Small intestine (tissue), 16 donors: ENCODE measurements around the gene TLNRD1. TPM values are rescaled to one million over a fixed set of nuclear protein-coding genes. Genes with fewer than 3 reads are reported as not detected.
"Not testable (repeated sequence)": the region's sequence is repeated elsewhere in the genome, so short reads cannot be mapped to it uniquely, and the experiment has no call there.

Experiments used
- DNase-seq, 2 donors: peaks; one replicate each; pipeline versions ENCODE4 v3.0.0 to v3.0.0-alpha.2; 2013
- FAIRE-seq: peaks from 2 replicates; lab custom pipeline; 2012; peaks lifted over from hg19 to GRCh38; lab: Jason Lieb, UNC
- H3K27ac ChIP-seq, 3 donors: one replicate each; pipeline ENCODE4 v1.5.1; 2013; ENCODE audit warnings: low read length in 2 of 3, mild to moderate bottlenecking in 2 of 3, control low read depth in 1 of 3, inconsistent platforms in 1 of 3, low read depth in 1 of 3, moderate library complexity in 1 of 3
- H3K27me3 ChIP-seq, 3 donors: one replicate each; pipeline ENCODE4 v1.6.1; 2013; ENCODE audit warnings: low read length in 3 of 3, inconsistent platforms in 1 of 3; ENCODE audit not compliant: control insufficient read depth in 3 of 3, insufficient read depth in 3 of 3
- H3K36me3 ChIP-seq, 3 donors: one replicate each; pipeline ENCODE4 v1.6.1; 2013; ENCODE audit warnings: low read length in 3 of 3, inconsistent platforms in 1 of 3, low read depth in 1 of 3, mild to moderate bottlenecking in 1 of 3, moderate library complexity in 1 of 3; ENCODE audit not compliant: control insufficient read depth in 3 of 3, insufficient read depth in 2 of 3
- H3K4me1 ChIP-seq, 3 donors: one replicate each; pipeline ENCODE4 v1.6.1; 2013; ENCODE audit warnings: low read length in 2 of 3, inconsistent platforms in 1 of 3, low read depth in 1 of 3, mild to moderate bottlenecking in 1 of 3, moderate library complexity in 1 of 3; ENCODE audit not compliant: control insufficient read depth in 3 of 3, insufficient read depth in 2 of 3
- H3K4me3 ChIP-seq, 3 donors: one replicate each; pipeline ENCODE4 v1.5.1; 2013; ENCODE audit warnings: low read length in 3 of 3, control low read depth in 1 of 3, inconsistent platforms in 1 of 3, low read depth in 1 of 3, mild to moderate bottlenecking in 1 of 3, moderate library complexity in 1 of 3
- H3K9me3 ChIP-seq, 2 donors: one replicate each; pipeline ENCODE4 v1.6.1; 2013; ENCODE audit warnings: low read depth in 1 of 2, low read length in 1 of 2; ENCODE audit not compliant: control insufficient read depth in 2 of 2, insufficient read depth in 1 of 2
- WGBS, 3 donors: extraction: QIAGEN DNeasy Blood & Tissue Kit; methylation state at CpG; one replicate each; pipeline ENCODE4 v1.1.7; 2013; 5-methylcytosine and 5-hydroxymethylcytosine counted together
- long read RNA-seq, 10 donors: transcript quantifications; one replicate each; lab custom pipeline, GENCODE V29; 2026
- polyA plus RNA-seq, 4 donors: library from polyadenylated mRNA; stranded (reverse) in 3 of 4; unstranded in 1 of 4; fragments of 200-250 nt in 3 of 4; fragments of 120-200 nt in 1 of 4; gene quantifications; one replicate each; pipeline versions ENCODE4 v1.2.1 to v1.2.3, GENCODE V29; 2013
- donor health status: healthy with polysubstance abuse.
- donor health status: control.
- donor health status: control.
- donor health status: Bipolar disorder and iron deficiency.
- donor health status: healthy.

Gene TLNRD1
- polyA plus RNA-seq, result 10 to 100 TPM in 1 of 4 donors, 1 to 10 TPM in 3; 4.9 to 11.9 (median 6.9) TPM
- long read RNA-seq, donor 1, result 0 reads
- long read RNA-seq, donor 2, full-length matches to known transcripts, result 4 of 4 reads
- long read RNA-seq, donor 2, partial matches to known transcripts, result 0 of 4 reads
- long read RNA-seq, donor 2, other reads (novel, unspliced or antisense), result 0 of 4 reads
- long read RNA-seq, donor 3, full-length matches to known transcripts, result 16 of 16 reads
- long read RNA-seq, donor 3, partial matches to known transcripts, result 0 of 16 reads
- long read RNA-seq, donor 3, other reads (novel, unspliced or antisense), result 0 of 16 reads
- long read RNA-seq, donor 4, full-length matches to known transcripts, result 1 of 1 reads
- long read RNA-seq, donor 4, partial matches to known transcripts, result 0 of 1 reads
- long read RNA-seq, donor 4, other reads (novel, unspliced or antisense), result 0 of 1 reads
- long read RNA-seq, donor 5, full-length matches to known transcripts, result 10 of 10 reads
- long read RNA-seq, donor 5, partial matches to known transcripts, result 0 of 10 reads
- long read RNA-seq, donor 5, other reads (novel, unspliced or antisense), result 0 of 10 reads
- long read RNA-seq, donor 6, full-length matches to known transcripts, result 6 of 6 reads
- long read RNA-seq, donor 6, partial matches to known transcripts, result 0 of 6 reads
- long read RNA-seq, donor 6, other reads (novel, unspliced or antisense), result 0 of 6 reads
- long read RNA-seq, donor 7, full-length matches to known transcripts, result 70 of 70 reads
- long read RNA-seq, donor 7, partial matches to known transcripts, result 0 of 70 reads
- long read RNA-seq, donor 7, other reads (novel, unspliced or antisense), result 0 of 70 reads
- long read RNA-seq, donor 8, full-length matches to known transcripts, result 7 of 7 reads
- long read RNA-seq, donor 8, partial matches to known transcripts, result 0 of 7 reads
- long read RNA-seq, donor 8, other reads (novel, unspliced or antisense), result 0 of 7 reads
- long read RNA-seq, donor 9, full-length matches to known transcripts, result 4 of 4 reads
- long read RNA-seq, donor 9, partial matches to known transcripts, result 0 of 4 reads
- long read RNA-seq, donor 9, other reads (novel, unspliced or antisense), result 0 of 4 reads
- long read RNA-seq, donor 10, full-length matches to known transcripts, result 24 of 24 reads
- long read RNA-seq, donor 10, partial matches to known transcripts, result 0 of 24 reads
- long read RNA-seq, donor 10, other reads (novel, unspliced or antisense), result 0 of 24 reads

DNA sequence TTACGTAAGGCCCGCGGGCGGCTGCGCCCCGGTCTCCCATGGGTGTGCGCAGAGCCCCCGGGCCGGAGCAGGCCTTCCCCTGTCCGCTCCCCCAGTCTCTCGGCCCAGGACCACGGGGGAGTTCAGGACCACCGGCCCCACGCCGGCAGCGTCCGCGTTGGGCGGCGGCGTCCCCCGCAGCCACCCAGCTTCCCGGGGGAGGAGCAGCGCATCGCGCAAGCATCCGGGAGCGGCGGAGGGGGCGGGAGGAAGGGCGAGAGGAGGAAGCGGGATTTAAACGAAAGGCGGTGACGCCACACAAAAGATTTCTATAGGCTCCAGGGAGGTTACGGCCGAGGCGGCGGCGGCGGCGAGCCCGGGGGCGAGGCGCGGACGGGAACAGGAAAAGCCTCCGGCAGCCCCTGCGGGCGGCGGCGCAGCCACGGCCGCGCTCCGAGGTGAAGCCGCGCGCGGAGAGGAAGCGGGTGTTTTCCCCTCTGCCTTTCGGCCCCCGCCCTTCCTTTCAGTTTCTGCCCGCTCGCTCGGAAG is at the start of gene TLNRD1:
TSS of gene TLNRD1 (plus strand) at position 300 of the 528 bp plus-strand sequence. CDS start 1,349 bp downstream, outside the sequence.
- Histone ChIP-seq H3K4me3 (peak within 1 kb of the TSS; percentile 86 to 92 (median 91)), H3K36me3 (peaks cover 0 to 9% (median 0%) of the 10 kb centered on the region in 3 donors), H3K9me3 (peaks cover 0 to 3% of the 10 kb centered on the region in 2 donors), H3K27ac (peak within 1 kb of the TSS; percentile 88 to 99 (median 95)), H3K27me3 (no peaks in the 10 kb centered on the region), H3K4me1 (peaks cover 0 to 14% (median 4%) of the 10 kb centered on the region in 3 donors)
- no peak for FAIRE-seq
- 0 to 1% (median 0%) methylated on average over 48 to 66 of the region's 66 CpGs for WGBS, 3 donors
- peak; percentile 92 to 96 for DNase-seq

GRCh38 chr15:80951941-80952340 is 48.8 kb upstream of the TLNRD1 start:
- H3K4me3 ChIP-seq, result no peak overlapping the region
- 75 to 78% (median 76%) methylated on average over 5 of the region's 5 CpGs for WGBS, 3 donors
- H3K36me3 ChIP-seq, result peaks cover 2 to 43% (median 4%) of the 10 kb centered on the region in 3 donors
- no peaks in the 10 kb centered on the region for H3K9me3 ChIP-seq
- DNase-seq, result no peak
- H3K27me3 ChIP-seq, result no peaks in the 10 kb centered on the region
- H3K27ac ChIP-seq, result no peak overlapping the region
- FAIRE-seq, result no peak
- no peaks in the 10 kb centered on the region for H3K4me1 ChIP-seq

- WGBS, 3 donors, result 93 to 98% (median 97%) methylated on average over 12 of the region's 12 CpGs
- no peaks in the 10 kb centered on the region for H3K27me3 ChIP-seq
- H3K9me3 ChIP-seq, result no peaks in the 10 kb centered on the region
- FAIRE-seq, result no peak
- H3K4me1 ChIP-seq, result no peaks in the 10 kb centered on the region
- H3K4me3 ChIP-seq, result no peak overlapping the region
- DNase-seq, result no peak
- no peak overlapping the region for H3K27ac ChIP-seq
- H3K36me3 ChIP-seq, result peaks cover 0 to 40% (median 4%) of the 10 kb centered on the region in 3 donors
Measured at GRCh38 chr15:80953001-80953952, 47.4 kb upstream of the TLNRD1 start.

DNA sequence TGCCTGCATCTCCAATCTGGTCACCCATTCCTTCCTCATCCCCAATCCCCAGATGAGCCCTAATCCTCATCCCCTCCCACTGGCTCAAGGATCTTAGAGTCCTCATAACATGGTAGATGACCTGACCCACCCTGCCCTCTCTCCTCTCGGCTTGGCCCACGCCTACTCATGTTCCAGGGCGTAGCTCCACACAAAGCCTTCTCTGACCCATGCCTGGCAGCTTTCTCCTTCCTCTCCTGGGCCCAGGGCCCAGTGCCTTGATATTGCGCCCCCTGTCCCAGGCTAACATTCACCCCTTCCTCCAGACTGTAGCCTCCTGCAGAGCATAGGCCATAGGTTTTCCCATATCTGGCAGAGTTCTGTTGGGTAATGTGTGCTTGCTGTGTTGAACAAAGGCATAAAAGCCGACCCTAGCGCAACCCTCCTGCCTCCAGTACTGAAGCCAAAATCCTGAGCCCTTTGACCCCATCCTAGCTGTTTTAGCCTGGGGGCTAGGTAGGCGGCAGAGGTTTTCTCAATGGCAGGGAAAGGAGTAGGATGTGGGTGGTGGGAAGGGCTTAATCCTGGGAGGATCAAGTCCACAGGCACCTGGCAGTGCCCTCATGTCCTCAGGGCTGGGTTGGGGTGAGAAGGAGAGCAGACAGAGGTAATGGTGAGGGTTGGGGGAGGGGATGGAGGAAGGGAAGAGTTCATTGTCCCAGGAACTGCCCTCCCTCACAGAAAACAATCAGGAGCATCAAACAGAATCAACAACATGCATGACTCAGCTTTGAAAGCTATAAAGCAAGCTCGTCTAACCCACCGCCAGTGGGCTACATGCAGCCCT is 46.6 kb upstream of the TLNRD1 start:
- H3K36me3 ChIP-seq, result peaks cover 0 to 35% (median 4%) of the 10 kb centered on the region in 3 donors
- H3K4me3 ChIP-seq, result no peak overlapping the region
- no peak for FAIRE-seq

GRCh38 chr15:80955571-80956452 is 44.9 kb upstream of the TLNRD1 start:
- not testable (repeated sequence) for H3K4me3 ChIP-seq, FAIRE-seq, H3K27me3 ChIP-seq

More for the DNA sequence above, 46.6 kb upstream of the TLNRD1 start:
- no peaks in the 10 kb centered on the region for H3K27me3 ChIP-seq
- no peaks in the 10 kb centered on the region for H3K4me1 ChIP-seq
- no peaks in the 10 kb centered on the region for H3K9me3 ChIP-seq
- DNase-seq, result no peak
- no peak overlapping the region for H3K27ac ChIP-seq
- WGBS, 3 donors, result 89 to 94% (median 91%) methylated on average over 9 of the region's 9 CpGs

DNA sequence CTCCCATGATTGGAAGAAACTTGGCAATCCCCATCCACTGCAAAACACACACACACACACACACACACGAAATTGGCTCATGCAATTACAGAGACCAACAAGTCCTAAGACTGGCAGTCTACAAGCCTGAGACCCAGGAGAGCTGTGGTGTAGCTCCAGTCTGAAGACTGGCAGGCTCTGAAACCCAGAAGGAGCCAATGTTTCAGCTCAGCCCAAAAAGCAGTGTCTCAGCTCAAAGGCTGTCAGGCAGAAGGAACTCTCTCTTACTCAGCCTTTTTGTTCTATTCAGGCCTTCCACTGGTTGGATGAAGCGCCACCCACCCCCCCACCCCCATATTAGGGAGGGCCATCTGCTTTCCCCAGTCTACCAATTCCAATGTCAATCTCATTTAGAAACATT is 43.2 kb upstream of the TLNRD1 start:
- H3K27ac ChIP-seq, result no peak overlapping the region
- H3K4me1 ChIP-seq, result no peaks in the 10 kb centered on the region
- no peak for FAIRE-seq
- H3K36me3 ChIP-seq, result peaks cover 0 to 23% (median 0%) of the 10 kb centered on the region in 3 donors
- H3K27me3 ChIP-seq, result no peaks in the 10 kb centered on the region
- 77 to 86% (median 82%) methylated on average over 2 of the region's 2 CpGs for WGBS, 3 donors
- no peaks in the 10 kb centered on the region for H3K9me3 ChIP-seq
- H3K4me3 ChIP-seq, result no peak overlapping the region
- no peak for DNase-seq

More at GRCh38 chr15:80955571-80956452, 44.9 kb upstream of the TLNRD1 start:
- not testable (repeated sequence) for H3K27ac ChIP-seq, H3K4me1 ChIP-seq, DNase-seq, H3K9me3 ChIP-seq
- 90 to 94% (median 91%) methylated on average over 19 of the region's 19 CpGs for WGBS, 3 donors
- H3K36me3 ChIP-seq, result peaks cover 0 to 29% (median 2%) of the 10 kb centered on the region in 3 donors
